ENCODE results near the gene ARHGAP11A.
"Not testable (repeated sequence)": the region's sequence is repeated elsewhere in the genome, so short reads cannot be mapped to it uniquely, and the experiment has no call there.

ARHGAP11A gene

GRCh38 chr15:32614712-32615050 is 623 bp upstream of the ARHGAP11A start:
- H3K14ac ChIP-seq (ENCODE audit: low read length in 2 of 2); H3K79me1 ChIP-seq (replicated peaks; ENCODE audit: low read length, poor library complexity, severe bottlenecking); H4K91ac ChIP-seq (ENCODE audit: low read length); H4K8ac ChIP-seq (ENCODE audit: low read length); H3K9me3 ChIP-seq (ENCODE audit: control insufficient read depth, low read length); H2BK5ac ChIP-seq (ENCODE audit: low read depth, low read length, poor library complexity, severe bottlenecking); H3K36me3 ChIP-seq (ENCODE audit: control insufficient read depth in 1 of 2, insufficient read depth in 2 of 2, low read depth in 1 of 2, low read length in 2 of 2); H2BK15ac ChIP-seq (ENCODE audit: low read depth, poor library complexity, severe bottlenecking); H3K4me1 ChIP-seq (ENCODE audit: control insufficient read depth, insufficient read depth, low read depth, low read length); H3K23ac ChIP-seq (ENCODE audit: low read length in 2 of 2); H2AFZ ChIP-seq (ENCODE audit: low read depth, low read length); H2BK12ac ChIP-seq (ENCODE audit: low read length in 2 of 2); H3K27me3 ChIP-seq (ENCODE audit: control insufficient read depth in 1 of 2, insufficient read depth in 1 of 2, low read length in 2 of 2); H2AK5ac ChIP-seq (ENCODE audit: low read length, severe bottlenecking); H2BK120ac ChIP-seq (ENCODE audit: low read depth, low read length); DNase-seq: not testable (repeated sequence)
- Histone ChIP-seq H3K4ac (ENCODE audit: low read depth in 1 of 2, low read length in 2 of 2) (peak overlapping the region in 1 of 2 experiments; percentile 49), H3K4me3 (ENCODE audit: insufficient read depth in 1 of 2, low read depth in 1 of 2, low read length in 2 of 2) (peak overlapping the region; percentile 33 to 85), H3K4me2 (ENCODE audit: low read length, poor library complexity, severe bottlenecking) (peak overlapping the region; percentile 50), H3K27ac (ENCODE audit: low read length, poor library complexity, severe bottlenecking) (peak overlapping the region; percentile 90), H3K9ac (ENCODE audit: low read length) (peak overlapping the region; percentile 93), H3K18ac (ENCODE audit: low read depth in 1 of 2, low read length in 2 of 2) (peak overlapping the region in 1 of 2 experiments; percentile 83)
- WGBS = 0% methylated on average over 10 of the region's 16 CpGs

DNA sequence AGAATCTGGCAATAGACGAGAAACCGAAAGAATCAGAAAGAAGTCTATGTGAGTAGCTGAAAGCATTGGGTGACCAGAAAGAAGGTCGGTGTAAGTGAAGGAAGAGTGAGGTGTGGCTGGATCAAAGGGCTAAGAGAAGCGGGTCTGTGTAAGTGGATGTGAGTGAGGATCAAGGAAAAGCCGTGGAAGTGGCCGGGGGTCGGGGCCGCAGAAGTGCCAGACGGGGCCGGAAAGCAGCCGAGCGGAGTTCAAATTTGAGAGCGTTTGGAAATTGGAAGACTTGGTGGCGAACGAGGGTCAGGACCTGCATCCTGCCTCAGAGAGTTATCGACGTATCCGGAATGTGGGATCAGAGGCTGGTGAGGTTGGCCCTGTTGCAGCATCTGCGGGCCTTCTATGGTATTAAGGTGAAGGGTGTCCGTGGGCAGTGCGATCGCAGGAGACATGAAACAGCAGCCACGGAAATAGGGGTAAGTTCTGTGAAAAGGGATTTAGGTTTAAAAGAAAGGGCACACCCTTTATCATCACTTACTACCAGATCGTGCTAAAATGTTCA is 645 bp downstream of the ARHGAP11A start:
- peak; percentile 48 for DNase-seq
- H3K9me3 ChIP-seq (ENCODE audit: control insufficient read depth, low read length); H2BK5ac ChIP-seq (ENCODE audit: low read depth, low read length, poor library complexity, severe bottlenecking); H3K27me3 ChIP-seq (ENCODE audit: control insufficient read depth in 1 of 2, insufficient read depth in 1 of 2, low read length in 2 of 2); H3K4ac ChIP-seq (ENCODE audit: low read depth in 1 of 2, low read length in 2 of 2); H3K4me1 ChIP-seq (ENCODE audit: control insufficient read depth, insufficient read depth, low read depth, low read length); H2BK12ac ChIP-seq (ENCODE audit: low read length in 2 of 2); H3K27ac ChIP-seq (ENCODE audit: low read length, poor library complexity, severe bottlenecking); H4K91ac ChIP-seq (ENCODE audit: low read length); H3K18ac ChIP-seq (ENCODE audit: low read depth in 1 of 2, low read length in 2 of 2); H2AFZ ChIP-seq (ENCODE audit: low read depth, low read length); H2BK15ac ChIP-seq (ENCODE audit: low read depth, poor library complexity, severe bottlenecking); H3K79me1 ChIP-seq (replicated peaks; ENCODE audit: low read length, poor library complexity, severe bottlenecking); H3K14ac ChIP-seq (ENCODE audit: low read length in 2 of 2); H2BK120ac ChIP-seq (ENCODE audit: low read depth, low read length); H3K23ac ChIP-seq (ENCODE audit: low read length in 2 of 2); H3K36me3 ChIP-seq (ENCODE audit: control insufficient read depth in 1 of 2, insufficient read depth in 2 of 2, low read depth in 1 of 2, low read length in 2 of 2); H4K8ac ChIP-seq (ENCODE audit: low read length); H2AK5ac ChIP-seq (ENCODE audit: low read length, severe bottlenecking): not testable (repeated sequence)
- H3K4me2 ChIP-seq (ENCODE audit: low read length, poor library complexity, severe bottlenecking) = peak overlapping the region; percentile 73
- 0% methylated on average over 4 of the region's 24 CpGs for WGBS
- H3K4me3 ChIP-seq (ENCODE audit: insufficient read depth in 1 of 2, low read depth in 1 of 2, low read length in 2 of 2) = peak overlapping the region; percentile 63 to 85
- H3K9ac ChIP-seq (ENCODE audit: low read length) = peak overlapping the region; percentile 80

DNA sequence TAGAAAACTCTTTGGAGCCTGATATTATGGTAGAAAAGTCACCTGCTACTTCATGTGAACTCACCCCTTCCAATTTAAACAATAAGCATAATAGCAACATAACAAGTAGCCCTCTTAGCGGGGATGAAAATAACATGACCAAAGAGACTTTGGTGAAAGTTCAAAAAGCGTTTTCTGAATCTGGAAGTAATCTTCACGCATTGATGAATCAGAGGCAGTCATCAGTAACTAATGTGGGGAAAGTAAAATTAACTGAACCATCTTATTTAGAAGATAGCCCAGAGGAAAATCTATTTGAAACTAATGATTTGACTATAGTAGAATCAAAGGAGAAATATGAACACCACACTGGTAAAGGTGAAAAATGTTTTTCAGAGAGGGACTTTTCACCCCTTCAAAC is 21.1 kb downstream of the ARHGAP11A start:
- Histone ChIP-seq H4K8ac (ENCODE audit: low read length) (no peak overlapping the region), H3K18ac (ENCODE audit: low read depth in 1 of 2, low read length in 2 of 2) (no peak overlapping the region), H3K14ac (ENCODE audit: low read length in 2 of 2) (no peak overlapping the region), H3K4me1 (ENCODE audit: control insufficient read depth, insufficient read depth, low read depth, low read length) (peaks cover under 1% of the 10 kb centered on the region), H2BK120ac (ENCODE audit: low read depth, low read length) (no peak overlapping the region), H3K36me3 (ENCODE audit: control insufficient read depth in 1 of 2, insufficient read depth in 2 of 2, low read depth in 1 of 2, low read length in 2 of 2) (peaks cover 0 to 32% of the 10 kb centered on the region in 2 experiments), H2AFZ (ENCODE audit: low read depth, low read length) (no peak overlapping the region), H3K9me3 (ENCODE audit: control insufficient read depth, low read length) (no peaks in the 10 kb centered on the region), H4K91ac (ENCODE audit: low read length) (no peak overlapping the region), H2BK5ac (ENCODE audit: low read depth, low read length, poor library complexity, severe bottlenecking) (no peak overlapping the region), H3K27me3 (ENCODE audit: control insufficient read depth in 1 of 2, insufficient read depth in 1 of 2, low read length in 2 of 2) (no peaks in the 10 kb centered on the region), H3K27ac (ENCODE audit: low read length, poor library complexity, severe bottlenecking) (no peak overlapping the region), H2AK5ac (ENCODE audit: low read length, severe bottlenecking) (no peak overlapping the region), H3K4ac (ENCODE audit: low read depth in 1 of 2, low read length in 2 of 2) (no peak overlapping the region), H2BK12ac (ENCODE audit: low read length in 2 of 2) (no peak overlapping the region), H3K4me2 (ENCODE audit: low read length, poor library complexity, severe bottlenecking) (no peak overlapping the region), H3K79me1 (replicated peaks; ENCODE audit: low read length, poor library complexity, severe bottlenecking) (peaks cover 3% of the 10 kb centered on the region), H3K4me3 (ENCODE audit: insufficient read depth in 1 of 2, low read depth in 1 of 2, low read length in 2 of 2) (no peak overlapping the region), H3K23ac (ENCODE audit: low read length in 2 of 2) (no peak overlapping the region), H3K9ac (ENCODE audit: low read length) (no peak overlapping the region), H2BK15ac (ENCODE audit: low read depth, poor library complexity, severe bottlenecking) (no peak overlapping the region)
- 96% methylated on average over 3 of the region's 3 CpGs for WGBS
- no peak for DNase-seq

DNA sequence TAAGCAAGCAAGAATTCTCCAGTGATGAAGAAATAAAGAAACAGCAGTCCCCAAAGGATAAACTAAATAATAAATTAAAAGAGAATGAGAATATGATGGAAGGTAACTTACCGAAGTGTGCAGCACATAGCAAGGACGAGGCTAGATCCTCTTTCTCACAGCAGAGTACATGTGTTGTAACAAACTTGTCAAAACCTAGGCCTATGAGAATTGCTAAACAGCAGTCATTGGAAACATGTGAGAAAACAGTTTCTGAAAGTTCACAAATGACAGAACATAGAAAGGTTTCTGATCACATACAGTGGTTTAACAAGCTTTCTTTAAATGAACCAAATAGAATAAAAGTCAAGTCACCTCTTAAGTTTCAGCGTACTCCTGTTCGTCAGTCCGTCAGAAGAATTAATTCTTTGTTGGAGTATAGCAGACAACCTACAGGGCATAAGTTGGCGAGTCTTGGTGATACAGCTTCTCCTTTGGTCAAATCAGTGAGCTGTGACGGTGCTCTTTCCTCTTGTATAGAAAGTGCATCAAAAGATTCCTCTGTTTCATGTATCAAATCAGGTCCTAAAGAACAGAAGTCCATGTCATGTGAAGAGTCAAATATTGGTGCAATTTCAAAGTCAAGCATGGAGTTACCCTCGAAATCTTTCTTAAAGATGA is 21.7 kb downstream of the ARHGAP11A start:
- H3K27ac ChIP-seq (ENCODE audit: low read length, poor library complexity, severe bottlenecking) = no peak overlapping the region
- no peak overlapping the region for H3K4me3 ChIP-seq (ENCODE audit: insufficient read depth in 1 of 2, low read depth in 1 of 2, low read length in 2 of 2)
- H2BK5ac ChIP-seq (ENCODE audit: low read depth, low read length, poor library complexity, severe bottlenecking) = no peak overlapping the region
- no peak overlapping the region for H4K8ac ChIP-seq (ENCODE audit: low read length)
- H3K9me3 ChIP-seq (ENCODE audit: control insufficient read depth, low read length) = no peaks in the 10 kb centered on the region
- H2AK5ac ChIP-seq (ENCODE audit: low read length, severe bottlenecking) = no peak overlapping the region
- over 99% methylated on average over 7 of the region's 8 CpGs for WGBS
- no peak overlapping the region for H3K14ac ChIP-seq (ENCODE audit: low read length in 2 of 2)
- H3K9ac ChIP-seq (ENCODE audit: low read length) = no peak overlapping the region
- H3K18ac ChIP-seq (ENCODE audit: low read depth in 1 of 2, low read length in 2 of 2) = no peak overlapping the region
- no peak overlapping the region for H3K4ac ChIP-seq (ENCODE audit: low read depth in 1 of 2, low read length in 2 of 2)
- H2BK15ac ChIP-seq (ENCODE audit: low read depth, poor library complexity, severe bottlenecking) = no peak overlapping the region
- H3K23ac ChIP-seq (ENCODE audit: low read length in 2 of 2) = no peak overlapping the region
- H4K91ac ChIP-seq (ENCODE audit: low read length) = no peak overlapping the region
- no peak overlapping the region for H2BK120ac ChIP-seq (ENCODE audit: low read depth, low read length)
- DNase-seq = no peak
- H2AFZ ChIP-seq (ENCODE audit: low read depth, low read length) = no peak overlapping the region
- H3K4me1 ChIP-seq (ENCODE audit: control insufficient read depth, insufficient read depth, low read depth, low read length) = peaks cover 3% of the 10 kb centered on the region
- no peaks in the 10 kb centered on the region for H3K27me3 ChIP-seq (ENCODE audit: control insufficient read depth in 1 of 2, insufficient read depth in 1 of 2, low read length in 2 of 2)
- peaks cover 0 to 32% of the 10 kb centered on the region in 2 experiments for H3K36me3 ChIP-seq (ENCODE audit: control insufficient read depth in 1 of 2, insufficient read depth in 2 of 2, low read depth in 1 of 2, low read length in 2 of 2)
- H3K4me2 ChIP-seq (ENCODE audit: low read length, poor library complexity, severe bottlenecking) = no peak overlapping the region
- H3K79me1 ChIP-seq (replicated peaks; ENCODE audit: low read length, poor library complexity, severe bottlenecking) = peaks cover 3% of the 10 kb centered on the region
- no peak overlapping the region for H2BK12ac ChIP-seq (ENCODE audit: low read length in 2 of 2)

Data from mesenchymal stem cell (in vitro differentiated cells and primary cell).